ENCODE results near the gene FYCO1. TPM values are rescaled to one million over a fixed set of nuclear protein-coding genes. Genes with fewer than 3 reads are reported as not detected.

FYCO1 gene
- total and polyA plus RNA-seq, 2 of the 8 experiments (the other 6 are each of a cell fraction or from before 2014, with no cell fraction given), result 4.8 to 10.8 TPM

DNA sequence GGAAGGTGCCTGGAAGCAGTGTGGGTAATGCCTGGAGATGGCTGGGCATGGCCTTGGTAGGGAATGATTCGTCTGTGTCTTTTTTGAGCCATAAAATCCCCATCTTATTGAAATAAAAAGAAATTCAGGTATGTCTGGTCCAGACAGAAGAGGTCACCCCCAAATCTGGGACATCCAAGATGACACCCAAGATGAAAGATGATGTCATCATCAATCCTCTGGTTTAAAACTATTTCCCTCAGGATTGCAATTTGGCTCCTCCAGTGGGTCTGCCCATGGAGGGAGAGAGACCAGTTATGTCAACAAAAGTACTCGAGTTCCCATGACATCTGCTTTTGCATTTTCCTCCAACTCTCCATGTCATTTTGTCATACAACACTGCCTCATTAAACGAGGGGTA is 126.0 kb downstream of the FYCO1 start:
- no peak for TF ChIP-seq CBX5 (IDR thresholded peaks at IDR 0.05; ENCODE audit: low read depth, low read length)
- TF ChIP-seq KDM4A (IDR thresholded peaks at IDR 0.05; ENCODE audit: low read depth, low read length, severe bottlenecking), result no peak
- TF ChIP-seq RBBP5 (IDR thresholded peaks at IDR 0.05; ENCODE audit: borderline replicate concordance, low read depth, low read length), result no peak
- TF ChIP-seq, protein P1, sequence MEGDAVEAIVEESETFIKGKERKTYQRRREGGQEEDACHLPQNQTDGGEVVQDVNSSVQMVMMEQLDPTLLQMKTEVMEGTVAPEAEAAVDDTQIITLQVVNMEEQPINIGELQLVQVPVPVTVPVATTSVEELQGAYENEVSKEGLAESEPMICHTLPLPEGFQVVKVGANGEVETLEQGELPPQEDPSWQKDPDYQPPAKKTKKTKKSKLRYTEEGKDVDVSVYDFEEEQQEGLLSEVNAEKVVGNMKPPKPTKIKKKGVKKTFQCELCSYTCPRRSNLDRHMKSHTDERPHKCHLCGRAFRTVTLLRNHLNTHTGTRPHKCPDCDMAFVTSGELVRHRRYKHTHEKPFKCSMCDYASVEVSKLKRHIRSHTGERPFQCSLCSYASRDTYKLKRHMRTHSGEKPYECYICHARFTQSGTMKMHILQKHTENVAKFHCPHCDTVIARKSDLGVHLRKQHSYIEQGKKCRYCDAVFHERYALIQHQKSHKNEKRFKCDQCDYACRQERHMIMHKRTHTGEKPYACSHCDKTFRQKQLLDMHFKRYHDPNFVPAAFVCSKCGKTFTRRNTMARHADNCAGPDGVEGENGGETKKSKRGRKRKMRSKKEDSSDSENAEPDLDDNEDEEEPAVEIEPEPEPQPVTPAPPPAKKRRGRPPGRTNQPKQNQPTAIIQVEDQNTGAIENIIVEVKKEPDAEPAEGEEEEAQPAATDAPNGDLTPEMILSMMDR (IDR thresholded peaks at IDR 0.05; ENCODE audit: control extremely low read depth in 1 of 3, insufficient read depth in 1 of 3, low read depth in 1 of 3, low read length in 3 of 3), result no peak
- no peak for TF ChIP-seq GABPA (IDR thresholded peaks at IDR 0.05; ENCODE audit: borderline replicate concordance, insufficient read depth, low read length)
- no peak for TF ChIP-seq CHD2 (IDR thresholded peaks at IDR 0.05; ENCODE audit: low read length)
- TF ChIP-seq JUN (IDR thresholded peaks at IDR 0.05; ENCODE audit: low read depth, low read length), result no peak
- no peak for TF ChIP-seq SUZ12 (IDR thresholded peaks at IDR 0.05; ENCODE audit: low read length)
- Histone ChIP-seq H3K23ac (ENCODE audit: insufficient read length) (no peak overlapping the region), H4K91ac (replicated peaks; ENCODE audit: insufficient read length, low read length) (no peak overlapping the region), H3K79me2 (ENCODE audit: control insufficient read depth in 1 of 2, insufficient read depth in 2 of 2, low read length in 2 of 2) (no peaks in the 10 kb centered on the region), H2AK5ac (ENCODE audit: low read depth, low read length) (no peak overlapping the region), H3K4ac (replicated peaks; ENCODE audit: insufficient read length, low read depth, low read length) (no peak overlapping the region), H3K27me3 (replicated peaks in 1 of 4; ENCODE audit: control insufficient read depth in 3 of 4, extremely low read depth in 1 of 4, insufficient read depth in 3 of 4, low read length in 3 of 4) (no peaks in the 10 kb centered on the region), H3K14ac (ENCODE audit: insufficient read length) (no peak overlapping the region), H2BK5ac (ENCODE audit: low read depth, low read length) (no peak overlapping the region), H3K9ac (replicated peaks in 1 of 4; ENCODE audit: extremely low read depth in 1 of 4, low read depth in 3 of 4, low read length in 3 of 4) (no peak overlapping the region), H3K36me3 (ENCODE audit: control insufficient read depth in 2 of 4, insufficient read depth in 4 of 4, low read length in 3 of 4) (no peaks in the 10 kb centered on the region), H2AFZ (ENCODE audit: low read length) (no peak overlapping the region), H3K79me1 (ENCODE audit: low read depth, low read length) (no peaks in the 10 kb centered on the region; the same call in 1 of the 2 replicates), H2BK12ac (ENCODE audit: low read depth, low read length) (no peak overlapping the region), H3K27ac (ENCODE audit: low read depth, low read length) (no peak overlapping the region), H4K8ac (ENCODE audit: extremely low read depth, insufficient read depth, low read length) (no peak overlapping the region), H3K18ac (ENCODE audit: extremely low read depth, low read length) (no peak overlapping the region), H4K5ac (ENCODE audit: insufficient read length, low read depth, low read length) (no peak overlapping the region), H3K56ac (replicated peaks; ENCODE audit: insufficient read length, low read depth, low read length) (no peak overlapping the region), H3K23me2 (ENCODE audit: low read depth, low read length) (no peaks in the 10 kb centered on the region), H2BK120ac (replicated peaks; ENCODE audit: low read depth, low read length) (no peak overlapping the region), H4K20me1 (replicated peaks in 1 of 2; ENCODE audit: control insufficient read depth in 1 of 2, insufficient read depth in 2 of 2, low read length in 2 of 2) (no peaks in the 10 kb centered on the region), H2BK15ac (ENCODE audit: low read length) (no peak overlapping the region), H3K4me3 (ENCODE audit: extremely low read depth in 1 of 4, insufficient read depth in 2 of 4, low read depth in 3 of 4, low read length in 4 of 4) (no peak overlapping the region), H3K4me1 (replicated peaks in 1 of 4; ENCODE audit: control insufficient read depth in 3 of 4, insufficient read depth in 4 of 4, low read length in 3 of 4) (peaks cover 0 to 4% (median 2%) of the 10 kb centered on the region in 4 experiments; a peak in 2 of 7 replicates), H2BK20ac (ENCODE audit: low read length) (no peak overlapping the region), H3K4me2 (ENCODE audit: insufficient read depth in 1 of 2, low read depth in 2 of 2, low read length in 2 of 2) (no peak overlapping the region), H3K9me3 (ENCODE audit: insufficient read depth in 2 of 2, low read depth in 1 of 2, low read length in 1 of 2) (no peaks in the 10 kb centered on the region)
- DNase-seq (ENCODE audit: low read depth in 1 of 2, low spot score in 2 of 2) (no peak), FAIRE-seq (no peak)
- ChIA-PET POLR2A (ENCODE audit: partially characterized antibody) (no interaction called here), CTCF (ENCODE audit: partially characterized antibody) (no interaction called here)
- WGBS, 2 experiments (ENCODE audit: extremely low coverage in 1 of 2, insufficient coverage in 1 of 2, insufficient read length in 1 of 2, insufficient replicate concordance in 2 of 2, low coverage in 1 of 2, low lambda C conversion rate in 2 of 2, missing lambda C conversion rate in 1 of 2), result 82% methylated on average over 3 of the region's 3 CpGs; no CpG with 5 or more reads in 1 of the 2 experiments
